ENCODE results near the gene MAPT. TPM values are rescaled to one million over a fixed set of nuclear protein-coding genes. Genes with fewer than 3 reads are reported as not detected.

Gene MAPT
- total and polyA plus RNA-seq, 2 of the 13 experiments (the other 11 are each of a cell fraction or from before 2014, with no cell fraction given), result 2.1 to 2.8 TPM

GRCh38 chr17:45950888-45951287 is 56.5 kb downstream of the MAPT start:
- CTCF ChIA-PET (ENCODE audit: low intra/inter-chr PET ratio, low total read pairs), result no interaction called here
- H3K79me2 ChIP-seq (ENCODE audit: insufficient read depth, low read length), result no peaks in the 10 kb centered on the region
- DNase-seq (ENCODE audit: low spot score) (no peak), FAIRE-seq (no peak), ATAC-seq (no peak)
- in situ Hi-C loops (cut with HindIII; ENCODE audit: extremely low pct_ligation_motif_present, low pct_unique_long_range_greater_than_20kb), result no loop called here
- no peak overlapping the region for H3K4me3 ChIP-seq (replicated peaks in 1 of 3; ENCODE audit: insufficient read depth in 1 of 3, low read depth in 2 of 3, low read length in 3 of 3)
- intact Hi-C loops (cut with micrococcal nuclease; ENCODE audit: unreplicated experiment), result no loop called here
- WGBS (ENCODE audit: low lambda C conversion rate), result 85% methylated on average over 8 of the region's 8 CpGs
- H3K27me3 ChIP-seq (ENCODE audit: control insufficient read depth in 1 of 2, insufficient read depth in 2 of 2, low read length in 2 of 2), result peaks cover 4 to 12% of the 10 kb centered on the region in 2 experiments; a peak in 4 of 5 replicates
- H3K4me2 ChIP-seq (ENCODE audit: low read depth, low read length), result no peak overlapping the region
- H3K9ac ChIP-seq (ENCODE audit: insufficient read depth, low read depth, low read length), result no peak overlapping the region
- no peaks in the 10 kb centered on the region for H4K20me1 ChIP-seq (ENCODE audit: insufficient read depth, low read length)
- POLR2A ChIA-PET, result no interaction called here
- no peak overlapping the region for H3K27ac ChIP-seq (ENCODE audit: extremely low read length, insufficient read depth, low read length)
- H3K4me1 ChIP-seq (ENCODE audit: insufficient read depth, low read length), result peaks cover 15% of the 10 kb centered on the region
- BruUV-seq (replicated peaks), result no TSS peak
- no peaks in the 10 kb centered on the region for H3K36me3 ChIP-seq (replicated peaks in 1 of 2; ENCODE audit: control insufficient read depth in 1 of 2, insufficient read depth in 2 of 2, low read length in 2 of 2)
- no peak overlapping the region for H2AFZ ChIP-seq (ENCODE audit: low read length)
- no peaks in the 10 kb centered on the region for H3K9me3 ChIP-seq (ENCODE audit: low read length)
- no peak for TF ChIP-seq DMAP1 (CRISPR knock-in tag; IDR thresholded peaks at IDR 0.05)
- no peak for TF ChIP-seq ZBTB25 (CRISPR knock-in tag; IDR thresholded peaks at IDR 0.05)
- TF ChIP-seq ZNF432 (CRISPR knock-in tag; IDR thresholded peaks at IDR 0.05; ENCODE audit: borderline replicate concordance), result no peak
- no peak for TF ChIP-seq MTF2 (CRISPR knock-in tag; IDR thresholded peaks at IDR 0.05; ENCODE audit: borderline replicate concordance)
- TF ChIP-seq IKZF1 (IDR thresholded peaks at IDR 0.05), result no peak
- TF ChIP-seq CCDC6 (CRISPR knock-in tag; IDR thresholded peaks at IDR 0.05), result no peak
- TF ChIP-seq ARID4A (CRISPR knock-in tag; IDR thresholded peaks at IDR 0.05; ENCODE audit: borderline replicate concordance), result no peak
- TF ChIP-seq ZNF468 (CRISPR knock-in tag; IDR thresholded peaks at IDR 0.05), result no peak
- no peak for TF ChIP-seq ZNF766 (CRISPR knock-in tag; IDR thresholded peaks at IDR 0.05; ENCODE audit: borderline replicate concordance)
- TF ChIP-seq HMGXB3 (CRISPR knock-in tag; IDR thresholded peaks at IDR 0.05; ENCODE audit: borderline replicate concordance), result no peak
- TF ChIP-seq LRRFIP1 (CRISPR knock-in tag; conservative IDR thresholded peaks at IDR 0.05), result no peak
- TF ChIP-seq NR2F1 (CRISPR knock-in tag; IDR thresholded peaks at IDR 0.05), result no peak
- TF ChIP-seq KMT2A (CRISPR knock-in tag; IDR thresholded peaks at IDR 0.05), result no peak

All from HepG2 (cell line).